Endothelial cell of umbilical vein (primary cell): ENCODE results near the gene OVOL2.

Source experiments
- POLR2AphosphoS5 ChIP-seq: IDR thresholded peaks from 2 replicates; pipeline ENCODE4 v1.6.1; 2012; ENCODE audit warnings: low read depth, mild to moderate bottlenecking, control low read depth, low read length, moderate library complexity; ENCODE audit not compliant: insufficient read depth
- TF ChIP-seq, protein P1 (sequence below): IDR thresholded peaks from 2 replicates; pipeline ENCODE4 v1.6.1; 2011; ENCODE audit not compliant: insufficient read depth, insufficient read length

DNA sequence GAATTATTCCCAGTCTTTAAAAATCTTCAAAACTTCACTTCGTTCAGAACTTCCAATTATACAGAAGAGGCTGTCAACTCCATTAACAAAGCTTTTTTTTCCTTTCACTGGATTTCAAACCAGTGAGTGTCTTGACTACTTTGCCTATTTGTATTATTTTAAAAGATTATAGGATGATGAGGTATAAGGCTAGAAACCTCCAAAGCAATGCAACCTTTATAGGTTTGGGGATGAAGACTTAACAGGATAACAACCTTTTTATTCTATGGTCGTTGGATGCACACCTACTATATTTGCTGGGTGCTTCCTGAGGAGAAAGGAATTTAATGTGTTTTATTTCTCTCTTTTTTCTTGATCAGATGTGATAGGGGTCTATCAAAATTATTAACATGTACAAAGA is 1.9 kb upstream of the OVOL2 start:
- TF ChIP-seq, protein P1, sequence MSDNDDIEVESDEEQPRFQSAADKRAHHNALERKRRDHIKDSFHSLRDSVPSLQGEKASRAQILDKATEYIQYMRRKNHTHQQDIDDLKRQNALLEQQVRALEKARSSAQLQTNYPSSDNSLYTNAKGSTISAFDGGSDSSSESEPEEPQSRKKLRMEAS = no peak
- no peak for TF ChIP-seq POLR2AphosphoS5
